HL-60 (cell line): ENCODE measurements around the gene GNAI2.

Source experiments
- DNase-seq, 2 experiments: peaks; one replicate each; pipeline ENCODE4 v3.0.0-alpha.2; 2010 to 2020; ENCODE audit warnings: low read depth in 1 of 2, low spot score in 1 of 2
- H3K27ac ChIP-seq: fragments of 250-450 bp; sonication (Bioruptor Pico); replicated peaks from 2 replicates; pipeline ENCODE4 v1.5.1; 2020; ENCODE audit warnings: mild to moderate bottlenecking, moderate library complexity
- H3K27me3 ChIP-seq: fragments of 250-450 bp; sonication (Bioruptor Pico); 2 replicates; pipeline ENCODE4 v1.5.1; 2021; ENCODE audit warnings: mild to moderate bottlenecking, moderate library complexity; ENCODE audit not compliant: insufficient read depth, poor library complexity, severe bottlenecking
- H3K4me3 ChIP-seq: replicated peaks from 2 replicates; pipeline ENCODE4 v1.5.1; 2011; ENCODE audit warnings: mild to moderate bottlenecking, control low read depth, low read length; ENCODE audit not compliant: insufficient read depth
- GABPA ChIP-seq: IDR thresholded peaks from 2 replicates; pipeline ENCODE4 v1.6.1; 2012; ENCODE audit warnings: low read depth
- POLR2AphosphoS5 ChIP-seq: IDR thresholded peaks from 2 replicates; pipeline ENCODE4 v1.6.1; 2012; ENCODE audit warnings: low read depth
- SPI1 ChIP-seq: IDR thresholded peaks from 2 replicates; pipeline ENCODE4 v1.6.1; 2012; ENCODE audit warnings: low read depth, mild to moderate bottlenecking, borderline replicate concordance
- TF ChIP-seq, protein P1 (sequence below): IDR thresholded peaks from one replicate; pipeline ENCODE4 v1.5.1; 2011; ENCODE audit warnings: low read length, control low read depth, inconsistent platforms; ENCODE audit not compliant: insufficient read depth
- TF ChIP-seq, protein P2 (sequence below): IDR thresholded peaks from 2 replicates; pipeline ENCODE4 v1.6.1; 2012; ENCODE audit warnings: low read depth; ENCODE audit not compliant: insufficient replicate concordance

Gene GNAI2

DNA sequence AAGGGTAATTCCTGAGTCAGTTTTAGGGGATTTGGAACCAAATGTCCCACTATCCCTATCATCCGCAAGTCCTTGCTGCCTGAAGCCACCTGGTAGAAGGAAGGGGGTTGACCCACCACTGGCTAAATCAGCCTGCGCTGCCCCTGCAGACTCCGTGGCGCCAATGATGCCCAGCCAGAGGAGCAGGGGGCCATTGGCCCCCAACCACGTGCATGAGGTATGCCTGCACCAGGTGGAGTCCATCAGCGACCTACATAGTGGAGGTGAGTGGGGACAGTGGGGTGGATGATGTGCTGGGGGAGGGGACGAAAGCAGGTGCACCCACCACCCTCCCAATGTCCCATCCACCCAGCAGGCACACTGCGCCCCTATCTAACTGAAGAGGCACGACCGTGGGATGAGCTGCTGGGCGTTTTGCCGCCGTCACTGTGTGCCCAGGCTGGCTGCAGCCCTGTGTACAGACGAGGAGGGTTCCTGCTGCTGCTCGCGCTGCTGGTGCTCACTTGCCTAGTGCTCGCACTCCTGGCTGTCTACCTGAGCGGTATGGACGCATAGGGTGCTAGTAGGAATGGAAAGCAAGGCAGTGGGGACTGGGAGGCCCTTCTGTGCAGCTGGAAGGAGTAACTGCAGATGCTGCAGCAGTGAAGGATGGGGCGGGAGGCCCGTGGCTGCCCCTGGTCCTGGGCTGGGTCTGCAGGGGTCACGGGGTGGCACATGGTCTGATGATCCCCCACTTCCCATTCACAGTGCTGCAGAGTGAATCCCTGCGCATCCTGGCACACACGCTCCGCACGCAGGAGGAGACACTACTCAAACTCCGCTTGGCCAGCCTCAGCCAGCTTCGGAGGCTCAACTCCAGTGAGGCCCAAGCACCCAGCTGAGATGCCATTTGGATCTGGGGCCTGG lies 50.6 kb downstream of the GNAI2 start:
- TF ChIP-seq GABPA, result no peak
- TF ChIP-seq POLR2AphosphoS5, result peak; percentile 57
- TF ChIP-seq, protein P1, sequence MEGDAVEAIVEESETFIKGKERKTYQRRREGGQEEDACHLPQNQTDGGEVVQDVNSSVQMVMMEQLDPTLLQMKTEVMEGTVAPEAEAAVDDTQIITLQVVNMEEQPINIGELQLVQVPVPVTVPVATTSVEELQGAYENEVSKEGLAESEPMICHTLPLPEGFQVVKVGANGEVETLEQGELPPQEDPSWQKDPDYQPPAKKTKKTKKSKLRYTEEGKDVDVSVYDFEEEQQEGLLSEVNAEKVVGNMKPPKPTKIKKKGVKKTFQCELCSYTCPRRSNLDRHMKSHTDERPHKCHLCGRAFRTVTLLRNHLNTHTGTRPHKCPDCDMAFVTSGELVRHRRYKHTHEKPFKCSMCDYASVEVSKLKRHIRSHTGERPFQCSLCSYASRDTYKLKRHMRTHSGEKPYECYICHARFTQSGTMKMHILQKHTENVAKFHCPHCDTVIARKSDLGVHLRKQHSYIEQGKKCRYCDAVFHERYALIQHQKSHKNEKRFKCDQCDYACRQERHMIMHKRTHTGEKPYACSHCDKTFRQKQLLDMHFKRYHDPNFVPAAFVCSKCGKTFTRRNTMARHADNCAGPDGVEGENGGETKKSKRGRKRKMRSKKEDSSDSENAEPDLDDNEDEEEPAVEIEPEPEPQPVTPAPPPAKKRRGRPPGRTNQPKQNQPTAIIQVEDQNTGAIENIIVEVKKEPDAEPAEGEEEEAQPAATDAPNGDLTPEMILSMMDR, result no peak
- TF ChIP-seq, protein P2, sequence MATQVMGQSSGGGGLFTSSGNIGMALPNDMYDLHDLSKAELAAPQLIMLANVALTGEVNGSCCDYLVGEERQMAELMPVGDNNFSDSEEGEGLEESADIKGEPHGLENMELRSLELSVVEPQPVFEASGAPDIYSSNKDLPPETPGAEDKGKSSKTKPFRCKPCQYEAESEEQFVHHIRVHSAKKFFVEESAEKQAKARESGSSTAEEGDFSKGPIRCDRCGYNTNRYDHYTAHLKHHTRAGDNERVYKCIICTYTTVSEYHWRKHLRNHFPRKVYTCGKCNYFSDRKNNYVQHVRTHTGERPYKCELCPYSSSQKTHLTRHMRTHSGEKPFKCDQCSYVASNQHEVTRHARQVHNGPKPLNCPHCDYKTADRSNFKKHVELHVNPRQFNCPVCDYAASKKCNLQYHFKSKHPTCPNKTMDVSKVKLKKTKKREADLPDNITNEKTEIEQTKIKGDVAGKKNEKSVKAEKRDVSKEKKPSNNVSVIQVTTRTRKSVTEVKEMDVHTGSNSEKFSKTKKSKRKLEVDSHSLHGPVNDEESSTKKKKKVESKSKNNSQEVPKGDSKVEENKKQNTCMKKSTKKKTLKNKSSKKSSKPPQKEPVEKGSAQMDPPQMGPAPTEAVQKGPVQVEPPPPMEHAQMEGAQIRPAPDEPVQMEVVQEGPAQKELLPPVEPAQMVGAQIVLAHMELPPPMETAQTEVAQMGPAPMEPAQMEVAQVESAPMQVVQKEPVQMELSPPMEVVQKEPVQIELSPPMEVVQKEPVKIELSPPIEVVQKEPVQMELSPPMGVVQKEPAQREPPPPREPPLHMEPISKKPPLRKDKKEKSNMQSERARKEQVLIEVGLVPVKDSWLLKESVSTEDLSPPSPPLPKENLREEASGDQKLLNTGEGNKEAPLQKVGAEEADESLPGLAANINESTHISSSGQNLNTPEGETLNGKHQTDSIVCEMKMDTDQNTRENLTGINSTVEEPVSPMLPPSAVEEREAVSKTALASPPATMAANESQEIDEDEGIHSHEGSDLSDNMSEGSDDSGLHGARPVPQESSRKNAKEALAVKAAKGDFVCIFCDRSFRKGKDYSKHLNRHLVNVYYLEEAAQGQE, result no peak
- H3K27ac ChIP-seq, result no peak overlapping the region
- no peak for DNase-seq
- H3K4me3 ChIP-seq, result no peak overlapping the region
- no peaks in the 10 kb centered on the region for H3K27me3 ChIP-seq

DNA sequence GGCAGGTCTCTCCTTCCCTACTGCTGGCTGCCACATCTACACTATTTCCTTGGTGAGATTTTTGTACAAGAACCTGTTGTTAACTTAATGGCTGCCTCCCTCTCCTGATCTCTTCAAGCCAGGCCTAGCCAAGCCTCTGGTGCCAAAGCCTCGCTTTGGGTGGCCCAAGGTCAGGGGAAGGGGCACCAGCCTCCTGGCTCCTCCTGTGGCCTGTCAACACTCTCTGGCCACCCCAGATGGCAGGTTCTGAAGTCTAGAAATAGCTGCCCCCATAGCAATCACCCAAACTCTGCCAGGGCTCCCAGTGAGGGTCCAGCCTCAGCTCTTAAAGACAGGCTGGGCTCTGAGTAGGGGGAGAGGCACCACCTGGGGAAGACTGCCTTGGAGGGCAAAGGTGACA lies 51.3 kb downstream of the GNAI2 start:
- Histone ChIP-seq H3K4me3 (no peak overlapping the region), H3K27ac (no peak overlapping the region), H3K27me3 (no peaks in the 10 kb centered on the region)
- TF ChIP-seq GABPA (no peak), POLR2AphosphoS5 (no peak), SPI1 (no peak)
- TF ChIP-seq, protein P1, result no peak
- TF ChIP-seq, protein P2, result no peak
- no peak for DNase-seq

DNA sequence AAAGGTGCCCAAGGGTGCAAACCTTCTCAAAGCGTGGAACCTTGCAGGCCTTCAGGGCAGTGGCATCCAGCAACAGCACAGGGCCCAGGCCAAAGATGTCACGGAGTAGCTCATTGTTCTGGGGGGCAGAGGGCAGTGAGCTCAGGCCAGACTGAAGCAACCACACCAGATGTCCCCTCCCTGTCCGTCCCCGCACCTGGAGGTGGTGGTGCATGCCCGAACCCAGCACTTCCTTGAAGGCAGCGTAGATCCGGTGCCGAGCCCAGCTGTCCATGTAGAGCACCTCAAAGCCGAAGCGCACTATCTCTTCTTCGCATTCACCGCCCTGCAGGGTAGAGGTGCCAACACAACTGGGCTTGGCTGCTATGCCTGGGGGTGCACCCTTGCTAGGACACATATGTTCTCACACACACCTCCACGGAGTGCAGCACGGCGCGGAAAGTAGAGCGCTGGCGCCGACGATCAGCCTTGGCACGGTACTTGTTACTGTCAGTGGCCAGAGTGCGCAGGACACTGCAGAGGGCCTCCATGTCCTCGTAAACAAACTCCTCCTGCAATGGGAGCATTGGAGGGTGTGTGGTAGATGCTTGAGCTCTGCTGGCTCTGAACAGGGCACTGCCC lies 52.5 kb downstream of the GNAI2 start:
- no peak for DNase-seq
- TF ChIP-seq GABPA, result no peak
- TF ChIP-seq, protein P1, result no peak
- H3K4me3 ChIP-seq, result no peak overlapping the region
- H3K27ac ChIP-seq, result no peak overlapping the region
- H3K27me3 ChIP-seq, result no peaks in the 10 kb centered on the region
